CD4-positive, alpha-beta T cell treated with Interleukin-6 for 4 hours (primary cell): ENCODE data around the gene DMRTC2.

ENCODE experiments used
- DNase-seq: peaks from one replicate; pipeline ENCODE4 v3.0.0-alpha.2; 2020; ENCODE audit warnings: mixed read lengths

The DMRTC2 gene

DNA sequence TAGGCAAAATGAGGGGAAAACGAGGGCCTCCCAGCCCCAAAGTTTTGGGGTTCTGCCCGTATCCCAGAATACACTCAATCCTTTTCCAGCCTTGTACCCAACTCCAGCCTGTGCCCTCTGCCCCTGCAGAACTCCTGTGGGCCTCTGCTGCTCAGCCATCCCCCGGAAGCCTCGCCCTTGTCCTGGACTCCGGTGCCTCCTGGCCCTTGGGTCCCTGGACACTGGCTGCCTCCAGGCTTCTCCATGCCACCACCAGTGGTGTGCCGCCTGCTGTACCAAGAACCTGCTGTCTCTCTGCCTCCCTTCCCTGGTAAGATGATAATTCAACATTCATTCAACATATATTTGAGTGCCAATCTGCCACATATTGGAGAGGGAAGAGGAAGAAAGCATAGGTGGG lies 3.8 kb downstream of the DMRTC2 start:
- no peak for DNase-seq

GRCh38 chr19:41849067-41849466 lies 4.2 kb downstream of the DMRTC2 start:
- no peak for DNase-seq

DNA sequence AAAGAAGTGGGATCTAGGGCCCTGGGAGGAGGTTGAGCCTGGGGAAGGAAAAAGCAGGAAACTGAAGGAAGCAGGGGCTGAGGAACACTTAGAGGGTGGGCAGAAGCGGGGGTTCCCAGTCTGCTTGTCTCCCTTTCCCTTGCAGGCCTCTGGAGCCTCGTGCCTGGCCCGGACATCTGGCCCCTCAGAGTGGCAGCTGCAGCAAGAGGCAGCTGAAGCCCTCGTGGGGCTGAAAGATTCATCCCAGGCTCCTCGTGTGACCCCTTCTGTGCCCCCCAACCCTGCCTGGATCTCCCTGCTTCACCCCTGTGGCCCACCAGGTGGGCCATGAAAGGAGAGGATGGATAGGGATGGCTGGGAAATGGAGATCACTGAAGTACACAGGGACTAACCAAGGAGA lies 5.5 kb downstream of the DMRTC2 start:
- DNase-seq, result no peak

DNA sequence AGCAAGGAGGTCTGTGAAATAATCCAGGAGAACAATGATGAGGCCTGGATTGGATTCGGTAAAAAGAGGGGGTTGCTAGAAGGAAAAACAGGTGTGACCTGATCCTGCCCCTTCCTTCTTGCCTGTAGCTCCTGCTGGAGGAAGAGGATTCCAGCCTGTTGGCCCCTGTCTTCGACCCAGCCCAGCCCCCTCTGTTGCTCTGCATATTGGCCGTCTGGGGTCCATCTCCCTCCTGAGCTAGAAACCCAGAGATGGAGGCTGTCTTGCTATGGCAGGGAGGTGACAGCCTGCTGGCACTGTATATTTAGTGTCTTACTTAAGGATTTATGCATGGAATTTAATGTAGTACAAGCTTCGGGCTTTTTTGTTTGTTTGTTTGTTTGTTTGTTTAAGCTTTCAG lies 6.6 kb downstream of the DMRTC2 start:
- DNase-seq, result no peak

DNA sequence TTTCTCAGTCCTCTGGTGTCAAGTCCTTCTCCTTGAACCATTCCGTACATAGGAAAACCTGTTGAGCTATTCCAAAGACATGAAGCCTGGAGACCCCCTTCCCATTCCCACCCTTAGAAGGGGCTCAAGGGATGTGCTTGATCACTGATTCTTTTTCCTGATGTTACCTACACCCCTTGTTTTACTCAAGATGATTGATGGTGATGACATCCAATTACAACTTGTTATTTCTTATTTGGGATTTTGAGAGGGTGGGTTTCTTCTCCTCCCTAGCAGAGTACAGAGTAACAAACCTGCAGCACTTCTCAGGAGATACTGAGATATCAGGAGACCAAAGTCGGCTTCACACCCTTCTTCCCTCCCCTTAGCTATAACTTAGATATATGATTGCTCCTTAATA lies 8.5 kb downstream of the DMRTC2 start:
- DNase-seq, result no peak

GRCh38 chr19:41853768-41854167 lies 8.9 kb downstream of the DMRTC2 start:
- no peak for DNase-seq

- no peak for DNase-seq
Observed at GRCh38 chr19:41859213-41859617, 14.4 kb downstream of the DMRTC2 start.

DNA sequence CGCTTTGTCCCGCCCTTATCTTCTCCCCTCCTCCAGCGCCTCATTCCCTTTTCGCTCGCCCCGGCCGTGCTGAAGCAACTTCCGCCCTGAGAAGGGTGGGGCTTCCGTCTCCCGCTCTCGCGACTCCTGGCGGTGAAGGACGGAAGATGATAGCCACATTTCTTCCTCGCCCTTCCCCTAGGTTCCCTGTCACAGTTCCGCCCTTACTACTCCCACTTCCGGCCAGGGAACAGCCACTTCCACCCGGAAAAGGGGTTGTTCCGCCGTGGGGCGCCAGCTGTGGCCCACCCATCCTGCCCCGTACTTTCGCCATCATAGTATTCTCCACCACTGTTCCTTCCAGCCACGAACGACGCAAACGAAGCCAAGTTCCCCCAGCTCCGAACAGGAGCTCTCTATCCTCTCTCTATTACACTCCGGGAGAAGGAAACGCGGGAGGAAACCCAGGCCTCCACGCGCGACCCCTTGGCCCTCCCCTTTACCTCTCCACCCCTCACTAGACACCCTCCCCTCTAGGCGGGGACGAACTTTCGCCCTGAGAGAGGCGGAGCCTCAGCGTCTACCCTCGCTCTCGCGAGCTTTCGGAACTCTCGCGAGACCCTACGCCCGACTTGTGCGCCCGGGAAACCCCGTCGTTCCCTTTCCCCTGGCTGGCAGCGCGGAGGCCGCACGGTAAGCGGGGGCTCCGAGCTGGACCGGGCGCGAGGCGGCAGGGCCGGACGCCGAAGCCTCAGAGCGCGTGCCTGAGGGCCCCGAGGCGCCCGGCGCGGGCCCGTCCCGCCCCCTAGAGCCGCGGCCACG lies 15.0 kb downstream of the DMRTC2 start, which contains the start of gene RPS19:
Gene RPS19, plus strand, starts transcription at position 638 of the 801 bp plus-strand sequence. CDS start 520 bp downstream, outside the sequence.
- peak; percentile 99 for DNase-seq

DNA sequence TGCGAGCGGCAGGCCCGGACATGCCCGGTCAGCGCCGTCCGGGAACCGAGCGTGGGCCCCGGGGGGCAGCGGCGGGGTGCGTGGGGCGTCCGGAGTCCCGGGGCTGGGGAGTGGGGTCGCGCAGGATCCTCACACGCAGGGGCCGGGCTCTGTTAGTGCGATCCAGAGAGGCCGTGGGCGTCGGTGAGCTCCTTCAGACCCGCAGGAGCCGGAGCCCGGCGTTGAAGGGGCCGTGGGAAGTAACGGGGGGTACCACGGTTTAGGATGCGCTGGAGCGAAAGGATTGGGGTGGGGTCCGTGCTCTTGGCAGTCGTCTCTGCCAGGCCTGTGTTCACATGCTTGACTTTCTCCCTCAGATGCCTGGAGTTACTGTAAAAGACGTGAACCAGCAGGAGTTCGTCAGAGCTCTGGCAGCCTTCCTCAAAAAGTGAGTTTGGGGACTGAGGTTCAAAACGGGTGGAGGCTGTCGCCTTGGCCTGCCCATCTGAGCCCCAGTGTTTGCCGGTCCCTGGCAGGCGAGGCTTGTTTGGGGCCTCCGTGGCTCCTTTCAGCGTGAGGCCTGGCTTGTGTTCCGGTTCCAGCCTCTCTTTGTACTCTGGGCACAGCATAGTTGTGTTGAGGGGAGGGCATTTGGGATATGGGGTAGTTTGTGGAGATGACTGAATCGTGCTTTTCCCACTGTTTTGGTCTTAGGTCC lies 15.7 kb downstream of the DMRTC2 start:
- no peak for DNase-seq

- no peak for DNase-seq
Observed at GRCh38 chr19:41861116-41861768, 16.4 kb downstream of the DMRTC2 start.

DNA sequence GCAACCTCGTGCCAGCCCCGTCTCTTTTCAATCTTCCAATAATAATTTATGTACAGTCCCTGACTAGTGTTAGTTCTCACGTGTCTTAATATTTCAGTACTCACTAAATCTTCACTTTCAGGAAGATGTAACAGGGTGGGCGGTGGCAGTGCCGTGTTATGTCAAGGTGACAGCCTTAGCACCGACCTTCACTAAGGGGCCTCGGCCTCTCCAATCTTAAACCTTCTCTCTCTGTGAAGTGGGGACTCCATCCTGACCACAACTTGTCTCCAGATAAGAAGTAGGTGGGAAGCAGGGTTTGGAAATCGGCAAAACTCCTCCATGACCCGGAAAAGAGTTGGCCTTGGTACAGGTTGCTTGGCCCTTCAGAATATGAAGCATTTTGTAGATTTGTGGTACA lies 17.0 kb downstream of the DMRTC2 start:
- DNase-seq, result no peak

DNA sequence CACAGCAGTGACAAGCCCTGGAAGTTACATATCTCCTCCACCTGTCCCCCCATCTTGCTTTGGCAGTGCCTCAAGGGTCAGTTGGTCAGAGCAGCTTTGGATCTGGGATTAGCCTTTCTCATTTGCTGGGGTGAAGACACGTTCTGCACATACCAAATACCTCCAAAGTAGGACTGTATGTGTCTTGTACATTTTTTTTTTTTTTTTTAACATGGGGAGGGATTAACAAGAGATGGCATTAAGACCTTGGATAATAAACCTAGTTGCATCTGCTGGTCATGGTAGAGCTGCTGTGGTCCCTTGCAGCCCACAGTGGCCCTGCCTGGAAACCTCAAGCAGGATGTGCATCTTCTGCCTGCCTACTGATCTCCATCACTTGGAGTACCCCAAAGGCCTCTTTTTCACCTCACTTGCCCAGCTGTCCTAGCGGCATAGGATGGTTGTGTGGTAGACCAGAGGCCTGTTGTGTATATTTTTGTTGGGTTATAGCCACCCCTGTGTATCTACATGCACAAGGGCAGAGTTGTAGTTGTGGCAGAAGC lies 17.7 kb downstream of the DMRTC2 start:
- DNase-seq, result no peak

DNA sequence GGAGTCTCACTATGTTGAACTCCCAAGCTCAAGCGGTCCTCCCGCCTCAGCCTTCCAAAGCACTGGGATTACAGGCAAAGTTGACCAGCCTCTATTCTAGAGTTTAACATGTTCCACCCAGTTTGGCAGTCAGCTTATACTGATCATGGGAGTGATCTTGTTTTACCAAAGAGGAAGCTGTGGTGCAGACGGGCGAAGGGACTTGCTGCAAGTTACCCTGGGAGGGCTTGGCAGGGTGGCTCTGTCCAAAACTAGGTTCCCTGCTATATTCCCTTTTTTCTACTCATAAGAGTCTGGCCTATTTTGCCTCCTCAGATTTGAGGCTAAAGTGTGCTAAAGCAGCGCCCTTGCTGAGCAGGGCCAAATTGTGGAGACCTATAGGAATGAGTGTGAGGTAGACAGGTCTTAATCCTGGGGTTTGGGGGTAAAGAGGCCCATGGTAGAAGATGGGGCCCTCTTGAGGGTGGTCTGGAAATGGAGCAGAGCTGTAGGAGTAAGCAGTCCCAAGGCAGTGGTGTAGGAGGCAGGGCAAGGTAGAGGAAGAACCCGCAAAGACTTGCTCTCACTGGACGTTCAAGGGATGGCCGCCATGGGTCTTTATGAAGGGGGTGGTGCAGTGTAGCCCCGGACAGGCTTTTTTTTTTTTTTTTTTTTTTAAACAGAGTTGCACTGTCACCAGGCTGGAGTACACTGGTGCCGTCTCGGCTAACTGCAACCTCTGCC lies 18.5 kb downstream of the DMRTC2 start:
- DNase-seq, result no peak

DNA sequence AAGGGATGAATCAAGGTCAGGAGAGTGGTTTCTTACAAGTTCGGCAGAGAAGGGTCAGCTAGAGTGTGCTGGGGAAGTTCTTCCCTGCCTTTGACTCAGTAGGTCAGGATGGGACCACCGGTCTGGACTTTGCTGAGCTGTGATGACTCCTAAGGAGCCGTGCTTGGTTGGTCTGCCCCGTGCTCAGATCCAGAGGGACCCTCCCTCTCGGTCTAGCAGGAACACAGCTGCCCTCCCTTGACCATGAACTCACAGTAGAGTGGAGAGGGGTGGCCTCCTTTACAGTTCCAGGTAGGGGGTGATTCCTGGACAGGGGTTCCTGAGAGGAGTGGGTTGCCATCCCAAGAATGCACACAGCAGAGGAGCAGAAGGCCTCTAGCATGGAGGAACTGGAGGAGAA lies 19.5 kb downstream of the DMRTC2 start:
- no peak for DNase-seq

- no peak for DNase-seq
Observed at GRCh38 chr19:41866284-41866683, 21.4 kb downstream of the DMRTC2 start.

GRCh38 chr19:41868120-41868988 lies 23.5 kb downstream of the DMRTC2 start:
- DNase-seq, result no peak

DNA sequence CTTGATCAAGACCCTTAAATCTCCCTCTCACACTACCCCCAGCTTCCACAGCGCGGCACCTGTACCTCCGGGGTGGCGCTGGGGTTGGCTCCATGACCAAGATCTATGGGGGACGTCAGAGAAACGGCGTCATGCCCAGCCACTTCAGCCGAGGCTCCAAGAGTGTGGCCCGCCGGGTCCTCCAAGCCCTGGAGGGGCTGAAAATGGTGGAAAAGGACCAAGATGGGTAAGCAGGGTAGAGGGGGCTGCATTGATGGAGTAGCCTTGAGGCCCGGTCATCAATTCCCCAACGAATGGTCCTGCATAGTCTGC lies 24.1 kb downstream of the DMRTC2 start:
- no peak for DNase-seq

DNA sequence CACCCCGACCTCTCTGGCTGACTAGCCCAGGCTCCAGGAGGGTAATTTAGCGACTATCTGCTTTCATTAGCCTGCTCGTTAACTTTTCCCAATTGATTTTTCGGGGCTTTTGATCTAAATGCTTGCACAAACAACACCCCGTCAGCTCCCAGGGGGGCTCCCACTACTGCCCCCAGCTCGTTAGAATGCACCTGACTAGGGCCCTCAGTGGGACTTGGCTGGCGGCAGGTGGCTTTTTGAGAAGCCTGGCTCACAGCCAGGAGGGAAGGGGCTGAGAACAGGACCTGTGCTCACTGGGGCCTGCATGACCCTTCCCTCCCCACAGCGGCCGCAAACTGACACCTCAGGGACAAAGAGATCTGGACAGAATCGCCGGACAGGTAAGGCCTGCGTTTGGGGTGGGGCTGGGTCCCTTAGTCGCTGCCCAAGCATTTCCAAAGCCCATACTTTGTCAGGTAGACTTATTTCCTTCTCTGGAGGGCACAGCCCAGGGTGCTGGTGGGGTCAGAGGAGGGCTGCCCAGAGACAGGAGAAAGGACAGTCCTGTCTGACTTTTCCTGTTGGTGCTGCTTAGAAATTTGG lies 24.6 kb downstream of the DMRTC2 start:
- DNase-seq, result no peak

DNA sequence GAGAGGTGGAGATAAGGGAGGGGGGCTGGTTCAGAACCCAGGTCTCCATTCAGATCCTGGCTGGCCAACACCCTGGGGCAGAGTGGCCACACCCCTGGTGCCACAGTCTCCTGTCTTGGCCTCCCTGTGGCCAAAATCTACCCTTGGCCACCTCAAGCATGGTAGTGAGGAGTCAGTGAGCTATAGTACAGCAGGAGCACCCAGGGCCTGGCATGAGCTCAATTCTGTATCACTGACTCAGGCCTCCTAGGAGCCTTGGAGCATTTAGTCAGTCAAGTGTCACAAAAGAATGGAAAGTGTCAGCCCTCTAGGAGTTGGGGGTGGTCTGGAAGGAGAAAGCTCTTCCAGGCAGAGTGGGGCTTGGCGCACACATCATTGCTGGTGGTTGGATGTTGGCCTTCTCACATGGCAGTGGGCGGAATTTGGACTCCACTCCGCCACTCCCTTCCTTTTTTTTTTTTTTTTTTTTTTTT lies 25.6 kb downstream of the DMRTC2 start:
- no peak for DNase-seq

DNA sequence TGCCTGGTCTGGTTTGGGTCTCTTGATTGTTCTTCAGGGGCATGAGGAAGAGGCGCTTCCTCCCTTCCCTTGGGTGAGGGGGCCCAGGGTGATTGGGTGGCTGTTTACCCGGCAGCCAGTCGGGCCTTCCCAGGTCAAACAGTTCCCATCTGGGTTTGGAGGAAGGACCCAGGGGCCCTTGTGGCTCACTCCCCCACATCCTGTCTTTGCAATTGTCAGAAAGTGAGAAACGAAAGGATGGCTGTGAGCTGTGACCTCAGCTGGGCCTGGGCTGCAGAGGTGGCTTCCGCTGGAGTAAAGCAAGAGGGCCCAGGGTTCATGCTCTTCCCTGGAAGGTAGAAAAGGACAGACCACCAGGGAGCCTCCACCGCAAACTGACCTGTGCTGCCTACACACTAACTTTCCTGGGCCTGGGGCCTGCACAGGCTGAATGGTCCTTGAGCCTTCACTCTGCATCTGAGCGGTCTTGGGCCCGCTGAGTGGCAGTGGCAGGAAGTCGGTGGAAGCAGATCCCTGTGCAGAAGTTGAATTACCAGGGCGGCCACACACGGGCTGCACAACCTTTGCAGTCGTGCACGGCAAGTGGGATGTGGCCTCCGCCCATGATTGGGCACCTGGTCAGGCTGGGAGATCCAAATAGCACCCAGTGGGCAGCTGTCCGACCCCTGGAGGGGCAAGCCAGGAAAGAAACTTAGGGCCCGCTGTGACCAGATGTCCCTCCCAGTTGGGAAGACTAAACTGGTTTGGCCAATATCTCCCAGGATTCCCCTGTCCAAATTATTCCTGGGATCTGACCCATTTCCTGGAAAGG lies 26.9 kb downstream of the DMRTC2 start:
- peak; percentile 72 for DNase-seq

DNA sequence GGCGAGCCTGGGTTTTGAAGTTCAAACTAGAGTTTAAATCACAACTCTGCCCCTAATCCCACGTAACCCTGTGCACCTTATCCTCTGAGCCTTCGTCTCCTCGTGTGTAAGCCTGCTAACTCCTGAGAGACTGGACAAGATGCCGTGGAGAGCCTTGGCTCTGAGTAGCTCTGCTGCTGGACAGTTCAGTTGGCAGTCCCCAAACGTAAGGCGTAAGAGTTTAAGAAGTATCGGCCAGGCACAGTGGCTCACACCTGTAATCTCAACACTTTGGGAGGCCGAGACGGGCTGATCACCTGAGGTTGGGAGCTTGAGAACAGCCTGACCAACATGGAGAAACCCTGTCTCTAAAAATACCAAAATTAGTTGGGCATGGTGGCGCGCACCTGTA lies 27.5 kb downstream of the DMRTC2 start:
- DNase-seq, result no peak
